HTERT RPE-1 (cell line): Measurements from ENCODE around the gene ADAM33.

ENCODE experiments used
- in situ Hi-C: fragments of 300-500 bp; cut with MboI; formaldehyde crosslinking; loops from 4 replicates; pipeline ENCODE4 v1.14.3; 2020; ENCODE audit warnings: low sequenced_read_pairs

Gene ADAM33

DNA sequence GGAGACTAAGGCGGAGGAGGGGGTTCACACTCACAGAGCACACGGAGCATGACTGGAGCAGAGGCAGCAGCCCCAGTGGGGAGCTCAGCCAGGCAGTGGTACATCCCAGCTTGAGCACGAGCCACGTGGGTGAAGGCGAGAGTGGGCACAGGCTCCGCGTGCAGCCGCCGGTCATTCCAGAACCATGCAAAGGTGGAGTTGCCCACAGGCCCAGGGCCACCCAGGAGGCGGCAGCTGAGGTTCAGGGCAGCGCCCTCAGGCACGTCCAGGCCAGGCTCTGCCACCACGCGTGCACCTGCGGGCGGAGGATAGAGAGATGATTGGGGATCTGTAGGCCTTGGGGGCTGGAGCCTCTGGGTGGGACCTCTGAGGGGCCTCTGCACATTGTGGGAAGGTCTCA is 9.5 kb upstream of the ADAM33 start:
- in situ Hi-C loops, result no loop called here

GRCh38 chr20:3690413-3690812 is 8.6 kb upstream of the ADAM33 start:
- in situ Hi-C loops, result no loop called here

DNA sequence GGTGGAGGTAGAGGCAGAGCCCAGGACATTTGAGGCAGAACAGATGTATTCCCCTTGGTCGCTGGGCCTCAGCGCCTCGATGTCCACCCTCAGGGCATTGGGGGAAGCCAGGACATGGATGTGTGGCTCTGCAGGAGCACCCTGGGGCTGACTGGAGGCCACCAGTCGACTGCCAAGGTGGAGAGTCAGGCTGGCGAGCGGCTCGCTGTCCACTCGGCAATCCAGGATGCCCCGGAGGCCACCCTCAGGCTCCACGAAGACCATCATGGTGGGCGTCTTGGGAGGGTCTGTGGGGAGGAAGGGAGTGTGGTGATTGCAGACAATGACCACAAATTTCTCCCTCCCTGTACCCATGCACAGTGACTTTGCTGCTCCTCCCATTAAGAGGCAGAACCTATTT is 8.2 kb upstream of the ADAM33 start:
- in situ Hi-C loops, result no loop called here

DNA sequence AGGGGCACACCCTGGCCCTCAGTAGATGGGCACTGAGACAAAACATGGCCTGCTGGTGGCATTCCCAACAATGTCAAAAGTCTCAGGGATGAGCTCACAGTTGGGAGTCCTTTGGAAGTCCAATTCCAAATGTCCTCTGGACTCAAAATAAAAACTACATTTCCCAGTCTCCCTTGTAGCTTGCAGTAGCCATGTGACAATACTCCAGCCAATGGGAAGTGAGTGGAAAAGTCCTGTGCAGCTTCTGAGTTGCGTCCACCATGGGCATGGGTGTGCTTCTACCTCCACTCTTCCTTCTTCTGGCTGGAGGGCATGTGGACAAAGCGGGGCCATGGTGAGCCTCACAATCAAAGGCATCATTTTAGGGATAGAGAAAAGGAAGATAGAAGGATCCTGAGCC is 5.8 kb upstream of the ADAM33 start:
- in situ Hi-C loops, result no loop called here

- in situ Hi-C loops, result no loop called here
Measured at GRCh38 chr20:3686867-3687321, 5.1 kb upstream of the ADAM33 start.

DNA sequence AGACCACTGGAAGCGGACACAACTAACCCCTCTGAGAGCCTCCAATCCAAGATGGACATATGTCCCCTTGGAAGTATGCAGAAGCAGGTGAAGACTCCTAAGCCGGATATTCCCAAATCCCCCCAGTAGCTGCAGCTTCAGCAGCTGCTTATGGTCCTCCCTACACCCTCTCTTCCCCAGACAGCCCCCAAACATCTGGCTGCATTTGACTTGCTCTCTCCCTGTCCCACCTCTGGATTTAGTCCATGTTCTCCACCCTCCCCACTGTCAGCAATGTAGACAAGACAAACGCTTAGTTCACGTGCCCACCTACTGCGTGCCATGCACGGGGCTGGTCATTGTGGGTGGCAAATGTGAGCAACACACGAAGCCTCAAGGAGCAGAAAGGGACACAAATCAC is 4.6 kb upstream of the ADAM33 start:
- in situ Hi-C loops, result no loop called here

- in situ Hi-C loops, result no loop called here
Measured at GRCh38 chr20:3685341-3685740, 3.5 kb upstream of the ADAM33 start.

DNA sequence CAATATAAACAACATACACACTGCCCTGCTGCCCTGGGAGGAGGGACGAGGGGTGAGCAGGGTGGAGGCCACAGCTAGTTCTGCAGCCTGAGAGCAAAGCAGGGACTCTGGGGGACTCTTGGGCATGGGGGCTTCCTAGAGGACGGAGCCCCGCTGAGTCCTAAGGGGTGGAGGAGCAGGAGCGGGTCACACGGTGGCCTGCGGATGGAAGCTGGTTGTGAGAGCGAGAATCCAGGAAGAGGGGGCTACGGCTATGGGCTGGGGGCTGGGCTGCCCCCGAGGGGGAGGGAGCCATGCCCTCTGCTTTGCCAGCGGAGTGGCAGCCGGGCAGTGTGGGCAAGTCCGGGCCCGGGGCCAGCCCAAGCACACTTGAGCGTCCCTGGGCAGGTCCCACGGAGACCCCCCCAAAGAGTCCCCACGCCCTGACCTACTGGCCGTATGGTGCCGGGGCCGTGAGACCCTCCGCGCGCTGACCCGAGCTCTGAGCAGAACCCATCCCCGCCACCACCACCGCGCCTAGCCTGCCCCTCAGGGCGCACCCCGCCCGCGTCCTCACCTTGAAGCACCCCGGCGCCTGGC is 369 bp downstream of the ADAM33 start:
- in situ Hi-C loops, result no loop called here

DNA sequence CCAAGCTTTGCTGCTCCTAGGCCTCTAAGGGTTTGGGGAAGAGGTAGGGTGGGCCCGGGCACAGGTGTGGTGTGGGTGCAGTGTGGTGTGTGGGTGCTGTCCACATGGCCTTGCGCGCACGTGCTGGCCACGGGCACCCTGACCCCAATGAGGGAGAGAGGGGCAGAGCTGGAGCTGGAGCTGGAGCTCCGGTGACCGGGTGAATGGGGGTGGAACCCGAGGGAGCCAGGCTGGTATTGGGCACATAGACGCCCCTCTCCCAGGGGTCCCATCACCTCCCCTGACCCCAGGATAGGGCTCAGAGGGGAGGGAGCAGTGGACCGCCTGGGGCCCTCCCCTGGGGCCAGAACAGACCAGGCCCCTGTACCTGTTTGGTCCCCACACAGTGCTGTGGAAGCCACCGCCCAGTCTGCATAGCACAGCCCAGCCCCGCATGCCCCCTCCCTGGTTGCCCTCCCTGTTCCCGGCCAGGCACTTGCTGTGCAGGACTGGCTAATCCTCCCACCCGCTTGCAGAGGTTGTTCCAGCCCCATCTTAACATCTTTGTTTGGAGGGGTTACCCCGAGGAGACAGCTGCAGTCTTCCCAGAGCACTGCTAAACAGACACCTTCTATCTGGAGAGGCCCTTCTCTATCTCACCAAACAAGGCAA is 984 bp downstream of the ADAM33 start:
- in situ Hi-C loops, result no loop called here

DNA sequence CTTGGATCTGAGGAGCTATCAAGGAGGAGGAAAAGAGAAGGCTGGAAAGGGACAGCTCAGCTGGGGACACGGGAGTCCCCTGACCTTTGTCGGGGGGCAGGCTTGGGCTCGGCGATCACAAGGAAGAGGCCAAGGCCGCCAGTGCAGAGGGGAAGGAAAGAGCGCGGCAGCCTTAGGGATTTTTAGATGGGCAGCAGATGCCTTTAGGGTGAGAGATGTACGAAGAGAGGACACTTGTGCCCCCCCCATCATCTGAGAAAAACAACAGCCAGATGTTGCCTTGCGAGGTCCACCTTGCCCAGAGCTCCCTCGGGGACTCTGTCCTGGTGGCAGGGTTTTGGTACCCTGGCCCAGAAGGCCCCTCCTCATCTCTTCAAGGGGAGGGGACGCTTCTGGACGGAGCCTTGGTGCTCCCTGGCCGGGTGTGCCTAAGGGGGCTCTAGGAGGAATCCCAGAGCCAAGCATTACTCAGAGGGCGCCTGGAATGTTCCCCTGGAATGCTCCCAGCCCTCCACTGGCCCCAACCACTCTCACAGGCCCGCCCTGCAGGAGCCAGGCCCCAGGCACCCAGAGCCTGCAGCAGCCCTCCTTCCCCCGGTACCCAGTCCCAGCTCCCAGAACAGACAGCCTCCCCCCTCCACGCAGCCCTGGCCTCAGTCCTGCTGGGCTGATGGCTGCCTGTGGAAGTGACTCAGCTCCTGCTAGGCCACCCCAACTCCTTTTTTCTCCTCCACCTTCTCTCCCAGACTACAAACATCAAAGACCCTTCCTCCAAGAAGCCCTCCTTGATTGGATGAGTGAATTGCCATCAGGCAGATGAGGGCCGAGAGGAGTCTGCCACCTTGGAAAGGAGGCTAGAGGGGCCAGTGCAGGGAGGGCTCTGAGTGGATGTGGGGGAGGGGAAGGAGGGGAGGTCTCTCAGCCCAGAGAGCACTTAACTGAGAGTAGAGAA is 1.8 kb downstream of the ADAM33 start:
- in situ Hi-C loops, result no loop called here

GRCh38 chr20:3678856-3679720 is 2.7 kb downstream of the ADAM33 start:
- in situ Hi-C loops, result no loop called here

- in situ Hi-C loops, result no loop called here
Measured at GRCh38 chr20:3678198-3678597, 3.6 kb downstream of the ADAM33 start.

- in situ Hi-C loops, result no loop called here
Measured at GRCh38 chr20:3677733-3678132, 4.1 kb downstream of the ADAM33 start.

- in situ Hi-C loops, result no loop called here
Measured at GRCh38 chr20:3674995-3675900, 6.6 kb downstream of the ADAM33 start.

DNA sequence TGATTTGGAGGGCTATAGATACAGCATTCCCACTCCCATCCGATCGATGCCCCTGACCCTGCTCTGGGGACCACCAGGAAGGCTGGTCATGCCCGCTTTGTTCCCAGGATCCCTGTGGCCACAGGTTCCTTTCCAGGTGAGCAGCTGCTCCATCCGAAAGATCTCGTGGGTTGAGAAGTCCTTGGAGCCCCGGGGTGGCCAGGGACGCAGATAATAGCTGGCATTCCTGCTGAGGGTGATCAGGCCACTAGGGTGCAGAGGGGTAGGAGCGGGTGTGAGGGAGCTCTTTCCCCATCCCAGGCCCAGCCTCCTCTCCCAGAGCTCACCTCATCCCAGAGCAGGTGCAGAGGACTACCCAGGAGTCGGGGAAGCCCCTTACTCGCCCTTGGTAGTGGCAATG is 7.4 kb downstream of the ADAM33 start:
- in situ Hi-C loops, result no loop called here

- in situ Hi-C loops, result no loop called here
Measured at GRCh38 chr20:3673221-3674070, 8.4 kb downstream of the ADAM33 start.

DNA sequence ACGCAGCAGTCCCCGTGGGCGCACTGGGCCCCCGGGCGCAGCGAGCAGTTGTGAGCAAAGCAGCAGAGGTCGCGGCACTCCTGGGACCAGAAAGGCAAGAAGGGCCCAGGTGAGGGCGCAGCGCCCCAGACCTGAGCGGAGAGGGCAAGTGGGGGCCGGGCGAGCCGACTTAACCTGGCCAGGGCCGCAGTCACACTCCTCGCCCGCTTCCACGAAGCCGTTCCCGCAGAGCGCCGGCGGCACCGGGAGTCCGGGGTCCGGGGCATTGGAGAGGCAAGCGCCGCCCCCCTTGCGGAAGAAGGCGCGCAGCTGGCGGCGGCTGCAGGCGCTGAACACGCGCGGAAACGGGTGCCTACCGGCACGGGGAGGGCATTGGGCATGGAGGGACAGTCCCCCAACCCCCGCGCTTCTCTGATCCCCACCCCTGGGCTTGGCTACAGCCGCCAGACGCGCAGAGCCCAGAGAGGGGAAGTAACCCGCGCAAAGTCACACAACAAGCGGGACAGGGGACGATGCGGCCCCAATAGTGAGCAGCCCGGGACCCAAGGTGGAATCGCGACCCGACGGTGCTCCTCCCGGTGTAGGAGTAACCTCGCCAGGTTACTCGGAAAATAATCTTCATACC is 9.2 kb downstream of the ADAM33 start:
- in situ Hi-C loops, result no loop called here

- in situ Hi-C loops, result no loop called here
Measured at GRCh38 chr20:3671986-3672546, 9.7 kb downstream of the ADAM33 start.
